ENCODE results near the gene ZDHHC19. TPM values are rescaled to one million over a fixed set of nuclear protein-coding genes. Genes with fewer than 3 reads are reported as not detected.

Gene ZDHHC19
- total RNA-seq, 2 experiments from 2014 or later, result not detected

GRCh38 chr3:196178993-196179379 is 32.2 kb downstream of the ZDHHC19 start:
- H3K4me3 Mint-ChIP-seq, result peak overlapping the region; percentile 61
- ChIA-PET POLR2A (interaction anchor here (1.0 to 3.2 kb wide), 9 partner anchors 9 to 105 kb away, joined by 3 to 14 read pairs (median 7); partner anchors contain the start of gene TFRC), CTCF (interaction anchor here (0.7 to 3.2 kb wide), 6 partner anchors 11 to 635 kb away, joined by 3 to 32 read pairs (median 8); no protein-coding TSS in a partner anchor)
- H3K4me1 Mint-ChIP-seq (ENCODE audit: low read depth), result peaks cover 52% of the 10 kb centered on the region
- peak overlapping the region; percentile 100 for H3K27ac Mint-ChIP-seq
- TF ChIP-seq CTCF (IDR thresholded peaks at IDR 0.05), result no peak
- H3K27me3 Mint-ChIP-seq, result no peaks in the 10 kb centered on the region
- intact Hi-C loops (cut with micrococcal nuclease), result no loop called here
- ATAC-seq (no peak), DNase-seq (no peak)
- H3K9me3 Mint-ChIP-seq, result peaks cover 1% of the 10 kb centered on the region
- H3K36me3 Mint-ChIP-seq (ENCODE audit: low read depth), result peaks cover 1% of the 10 kb centered on the region

GRCh38 chr3:196177967-196178366 is 33.2 kb downstream of the ZDHHC19 start:
- ATAC-seq, result no peak
- ChIA-PET CTCF (no interaction called here), POLR2A (interaction anchor here (1.3 kb wide), 1 partner anchor 10 kb away, joined by 3 read pairs; no protein-coding TSS in a partner anchor)
- intact Hi-C loops (cut with micrococcal nuclease), result no loop called here
- Mint-ChIP-seq H3K4me3 (no peak overlapping the region), H3K27me3 (no peaks in the 10 kb centered on the region), H3K4me1 (ENCODE audit: low read depth) (peaks cover 43% of the 10 kb centered on the region), H3K27ac (peak overlapping the region; percentile 76), H3K36me3 (ENCODE audit: low read depth) (peaks cover 1% of the 10 kb centered on the region), H3K9me3 (peaks cover 1% of the 10 kb centered on the region)
- TF ChIP-seq CTCF (IDR thresholded peaks at IDR 0.05), result no peak
- no peak for DNase-seq

- ATAC-seq (no peak), DNase-seq (no peak)
- H3K36me3 Mint-ChIP-seq (ENCODE audit: low read depth), result peaks cover 1% of the 10 kb centered on the region
- ChIA-PET POLR2A (no interaction called here), CTCF (no interaction called here)
- intact Hi-C loops (cut with micrococcal nuclease), result no loop called here
- no peak overlapping the region for H3K4me3 Mint-ChIP-seq
- peak overlapping the region; percentile 76 for H3K27ac Mint-ChIP-seq
- H3K4me1 Mint-ChIP-seq (ENCODE audit: low read depth), result peaks cover 39% of the 10 kb centered on the region
- H3K27me3 Mint-ChIP-seq, result no peaks in the 10 kb centered on the region
- peaks cover 1% of the 10 kb centered on the region for H3K9me3 Mint-ChIP-seq
- no peak for TF ChIP-seq CTCF (IDR thresholded peaks at IDR 0.05)
Measured at GRCh38 chr3:196177567-196177966, 33.6 kb downstream of the ZDHHC19 start.

GRCh38 chr3:196175722-196176121 is 35.5 kb downstream of the ZDHHC19 start:
- ChIA-PET CTCF (no interaction called here), POLR2A (no interaction called here)
- ATAC-seq (no peak), DNase-seq (no peak)
- TF ChIP-seq CTCF (IDR thresholded peaks at IDR 0.05), result no peak
- Mint-ChIP-seq H3K4me1 (ENCODE audit: low read depth) (peaks cover 22% of the 10 kb centered on the region), H3K27me3 (no peaks in the 10 kb centered on the region), H3K9me3 (peaks cover 1% of the 10 kb centered on the region), H3K36me3 (ENCODE audit: low read depth) (peaks cover 1% of the 10 kb centered on the region), H3K27ac (no peak overlapping the region), H3K4me3 (no peak overlapping the region)
- intact Hi-C loops (cut with micrococcal nuclease), result no loop called here

GRCh38 chr3:196175116-196175625 is 36.0 kb downstream of the ZDHHC19 start:
- ChIA-PET POLR2A (interaction anchor here (1.4 kb wide), 1 partner anchor 15 kb away, joined by 3 read pairs; no protein-coding TSS in a partner anchor), CTCF (no interaction called here)
- Mint-ChIP-seq H3K27me3 (no peaks in the 10 kb centered on the region), H3K9me3 (peaks cover 1% of the 10 kb centered on the region), H3K4me1 (ENCODE audit: low read depth) (peaks cover 18% of the 10 kb centered on the region), H3K27ac (no peak overlapping the region), H3K36me3 (ENCODE audit: low read depth) (peaks cover 1% of the 10 kb centered on the region), H3K4me3 (no peak overlapping the region)
- no peak for ATAC-seq
- intact Hi-C loops (cut with micrococcal nuclease), result no loop called here
- no peak for TF ChIP-seq CTCF (IDR thresholded peaks at IDR 0.05)
- no peak for DNase-seq

Measured in activated CD8-positive, alpha-beta T cell treated with anti-CD3 and anti-CD28 coated beads for 36 hours (primary cell).